VCaP (cell line): ENCODE results near the gene AFTPH.

Source experiments
- H3K27ac ChIP-seq: fragments of 450-650 bp; 2 replicates; pipeline ENCODE4 v1.5.1; 2017
- CTCF ChIP-seq: fragments of 450-650 bp; conservative IDR thresholded peaks from 2 replicates; pipeline ENCODE4 v1.5.1; 2017; ENCODE audit warnings: mild to moderate bottlenecking, moderate library complexity

Gene AFTPH

GRCh38 chr2:64615844-64616536, 91.9 kb downstream of the AFTPH start:
- no peak for TF ChIP-seq CTCF
- H3K27ac ChIP-seq = no peak overlapping the region

GRCh38 chr2:64617631-64618151, 93.6 kb downstream of the AFTPH start:
- no peak for TF ChIP-seq CTCF
- H3K27ac ChIP-seq = no peak overlapping the region

DNA sequence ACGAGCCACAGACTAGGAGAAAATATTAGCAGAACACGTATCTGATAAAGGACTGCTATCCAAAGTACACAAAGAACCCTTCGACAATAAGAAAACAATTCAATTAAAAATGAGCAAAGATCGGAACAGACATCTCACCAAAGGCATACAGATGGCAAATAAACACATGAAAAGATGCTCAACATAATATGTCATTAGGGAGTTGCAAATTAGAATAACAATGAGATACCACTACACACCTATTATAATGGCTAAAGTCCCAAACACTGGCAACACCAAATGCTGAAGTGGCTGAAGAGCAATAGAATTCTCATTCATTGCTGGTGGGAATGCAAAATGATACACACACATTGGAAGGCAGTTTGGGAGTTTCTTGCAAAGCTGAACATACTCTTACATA, 96.5 kb downstream of the AFTPH start:
- TF ChIP-seq CTCF = no peak
- peak overlapping the region; percentile 55 for H3K27ac ChIP-seq

- TF ChIP-seq CTCF = no peak
- H3K27ac ChIP-seq = peak overlapping the region; percentile 37
Observed at GRCh38 chr2:64622443-64623241, 98.5 kb downstream of the AFTPH start.

DNA sequence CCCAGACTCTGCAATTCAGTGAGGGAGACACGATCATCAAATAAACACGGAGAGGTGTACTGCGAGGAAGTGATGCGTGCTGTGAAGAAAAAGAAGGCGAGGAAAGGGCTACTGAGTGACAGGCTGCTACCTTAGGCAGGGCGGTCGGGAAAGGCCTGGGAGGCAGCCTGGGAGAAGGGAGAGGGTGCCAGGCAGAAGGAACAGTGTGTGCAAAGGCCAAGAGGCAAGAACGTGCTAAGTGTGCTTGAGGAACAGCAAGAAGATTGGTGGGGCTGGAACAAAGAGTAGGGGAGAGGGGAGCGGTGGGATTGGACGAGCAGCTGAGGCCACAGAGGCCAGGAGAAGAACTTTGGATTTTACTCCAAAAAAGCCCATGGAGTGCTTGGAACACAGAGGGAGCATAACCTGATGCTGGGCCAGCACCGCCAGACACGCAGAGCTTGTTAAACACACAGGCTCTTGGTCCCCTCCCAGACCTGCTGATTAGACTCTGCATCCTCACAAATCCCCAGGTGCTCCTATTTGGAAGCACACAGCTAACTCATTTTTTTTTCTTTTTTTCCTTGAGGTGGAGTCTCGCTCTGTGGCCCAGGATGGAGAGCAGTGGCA, 99.2 kb downstream of the AFTPH start:
- no peak for TF ChIP-seq CTCF

GRCh38 chr2:64624108-64624610, 100.0 kb downstream of the AFTPH start:
- no peak for TF ChIP-seq CTCF
- peak overlapping the region; percentile 37; the same call in 1 of the 2 replicates for H3K27ac ChIP-seq

More for the DNA sequence above, 99.2 kb downstream of the AFTPH start:
- peak overlapping the region; percentile 37 for H3K27ac ChIP-seq

- no peak for TF ChIP-seq CTCF
Observed at GRCh38 chr2:64624862-64625261, 100.7 kb downstream of the AFTPH start.

More at GRCh38 chr2:64624862-64625261, 100.7 kb downstream of the AFTPH start:
- no peak overlapping the region for H3K27ac ChIP-seq
